Pancreas (tissue), 10 donors: Measurements from ENCODE around the gene TBC1D8. TPM values are rescaled to one million over a fixed set of nuclear protein-coding genes. Genes with fewer than 3 reads are reported as not detected.

ENCODE experiments used
- ATAC-seq, 4 donors: fragments of 200-7000 bp; cut with Tn5 transposase; one replicate each; pipeline versions ENCODE4 v1.8.0 to v1.9.1; 2020; ENCODE audit warnings: mild to moderate bottlenecking in 4 of 4, moderate library complexity in 4 of 4
- DNase-seq, 6 donors: peaks; one replicate each; pipeline ENCODE4 v3.0.0-alpha.2; 2020
- FAIRE-seq: peaks from 2 replicates; lab custom pipeline; 2012; peaks lifted over from hg19 to GRCh38; lab: Jason Lieb, UNC
- H3K27ac ChIP-seq, 4 donors: fragments of 200-600 bp; sonication (generic); 1 replicate in 3 of 4; 2 replicates in 1 of 4; pipeline versions ENCODE4 v1.5.0 to v1.8.0; 2020
- H3K27me3 ChIP-seq, 4 donors: fragments of 200-600 bp; one replicate each; pipeline ENCODE4 v1.8.0; 2021
- H3K36me3 ChIP-seq, 3 donors: fragments of 200-600 bp; sonication (generic) in 1 of 3; one replicate each; pipeline versions ENCODE4 v1.5.0 to v1.8.0; 2020 to 2021
- H3K4me1 ChIP-seq, 3 donors: fragments of 200-600 bp; one replicate each; pipeline ENCODE4 v1.8.0; 2021
- H3K4me3 ChIP-seq, 4 donors: fragments of 200-600 bp; sonication (generic) in 2 of 4; one replicate each; pipeline versions ENCODE4 v1.5.0 to v1.8.0; 2020 to 2021
- H3K9me3 ChIP-seq, 4 donors: fragments of 200-600 bp; one replicate each; pipeline ENCODE4 v1.8.0; 2021
- WGBS, 2 donors: extraction: QIAGEN DNeasy Blood & Tissue Kit; methylation state at CpG; one replicate each; pipeline ENCODE4 v1.1.7; 2013; 5-methylcytosine and 5-hydroxymethylcytosine counted together
- intact Hi-C, 3 donors: fragments of 100-400 bp; cut with DNase I; formaldehyde crosslinking; loops; one replicate each; pipeline versions ENCODE4 v1.11.1 to v1.14.2; 2022
- polyA plus RNA-seq, 2 donors: library from polyadenylated mRNA; stranded (reverse); fragments of 200-250 nt; gene quantifications; one replicate each; pipeline ENCODE4 v1.2.3, GENCODE V29; 2013
- total RNA-seq, 6 donors: library from RNA; stranded (reverse); fragmentation: NEBNext Ultra II Directional in 4 of 6; extraction: Animal tissue kit (Norgen Biotek cat#: 25700) in 4 of 6; gene quantifications; one replicate each; pipeline versions ENCODE4 v1.2.1 to v1.2.4, GENCODE V29; 2021 to 2023
- TF ChIP-seq, protein P1 (sequence below), 4 donors: fragments of 200-600 bp; sonication (generic) in 3 of 4; IDR thresholded peaks; one replicate each; pipeline versions ENCODE4 v1.5.0 to v1.8.0; 2021; ENCODE audit warnings: antibody characterized with exemption in 4 of 4
- donor health status: healthy with polysubstance abuse.
- donor health status: DM: no; HTN: no; CAD: no; lungs with moderate emphysema.
- donor health status: DM: no; HTN: no; CAD: no.
- donor health status: control.
- donor health status: control.
- donor health status: Bipolar disorder and iron deficiency.
- donor health status: DM: yes; HTN: yes; CAD: no.
- donor health status: DM: no; HTN: no; CAD: no.
- donor health status: DM: no; HTN: no; CAD: no.
- donor health status: DM: yes; HTN: yes; CAD: no.

The TBC1D8 gene
- total and polyA plus RNA-seq, 8 donors: 21.3 to 46.2 (median 35.0) TPM

DNA sequence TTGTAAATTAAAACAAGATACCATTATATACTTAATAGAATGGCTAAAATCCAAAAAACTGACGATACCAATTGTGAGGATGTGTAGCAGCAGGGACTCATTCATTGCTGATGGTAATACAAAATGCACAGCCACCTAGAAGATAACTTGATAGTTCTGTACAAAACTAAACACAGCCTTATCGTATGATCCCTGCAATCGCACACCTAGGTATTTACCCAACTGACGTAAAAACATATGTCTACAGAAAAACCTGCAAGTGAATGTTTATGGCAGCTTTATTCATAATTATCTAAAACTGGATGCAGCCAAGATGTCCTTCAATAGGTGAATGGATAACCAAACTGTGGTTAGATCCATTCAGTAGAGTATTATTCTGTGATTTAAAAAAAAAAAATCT lies 45.5 kb downstream of the TBC1D8 start:
- Histone ChIP-seq H3K4me1 (peaks cover 32 to 55% (median 48%) of the 10 kb centered on the region in 3 donors), H3K27ac (peak overlapping the region in 2 of 4 donors; percentile 24 to 35), H3K9me3 (no peaks in the 10 kb centered on the region), H3K36me3 (no peaks in the 10 kb centered on the region), H3K27me3 (no peaks in the 10 kb centered on the region), H3K4me3 (no peak overlapping the region)
- ATAC-seq (peak; percentile 11 to 25 (median 18)), FAIRE-seq (no peak), DNase-seq (no peak)
- intact Hi-C loops: no loop called here
- TF ChIP-seq, protein P1, sequence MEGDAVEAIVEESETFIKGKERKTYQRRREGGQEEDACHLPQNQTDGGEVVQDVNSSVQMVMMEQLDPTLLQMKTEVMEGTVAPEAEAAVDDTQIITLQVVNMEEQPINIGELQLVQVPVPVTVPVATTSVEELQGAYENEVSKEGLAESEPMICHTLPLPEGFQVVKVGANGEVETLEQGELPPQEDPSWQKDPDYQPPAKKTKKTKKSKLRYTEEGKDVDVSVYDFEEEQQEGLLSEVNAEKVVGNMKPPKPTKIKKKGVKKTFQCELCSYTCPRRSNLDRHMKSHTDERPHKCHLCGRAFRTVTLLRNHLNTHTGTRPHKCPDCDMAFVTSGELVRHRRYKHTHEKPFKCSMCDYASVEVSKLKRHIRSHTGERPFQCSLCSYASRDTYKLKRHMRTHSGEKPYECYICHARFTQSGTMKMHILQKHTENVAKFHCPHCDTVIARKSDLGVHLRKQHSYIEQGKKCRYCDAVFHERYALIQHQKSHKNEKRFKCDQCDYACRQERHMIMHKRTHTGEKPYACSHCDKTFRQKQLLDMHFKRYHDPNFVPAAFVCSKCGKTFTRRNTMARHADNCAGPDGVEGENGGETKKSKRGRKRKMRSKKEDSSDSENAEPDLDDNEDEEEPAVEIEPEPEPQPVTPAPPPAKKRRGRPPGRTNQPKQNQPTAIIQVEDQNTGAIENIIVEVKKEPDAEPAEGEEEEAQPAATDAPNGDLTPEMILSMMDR (IDR thresholded peaks at IDR 0.05): no peak
- WGBS, 2 donors: 11 to 21% methylated on average over 4 of the region's 4 CpGs

DNA sequence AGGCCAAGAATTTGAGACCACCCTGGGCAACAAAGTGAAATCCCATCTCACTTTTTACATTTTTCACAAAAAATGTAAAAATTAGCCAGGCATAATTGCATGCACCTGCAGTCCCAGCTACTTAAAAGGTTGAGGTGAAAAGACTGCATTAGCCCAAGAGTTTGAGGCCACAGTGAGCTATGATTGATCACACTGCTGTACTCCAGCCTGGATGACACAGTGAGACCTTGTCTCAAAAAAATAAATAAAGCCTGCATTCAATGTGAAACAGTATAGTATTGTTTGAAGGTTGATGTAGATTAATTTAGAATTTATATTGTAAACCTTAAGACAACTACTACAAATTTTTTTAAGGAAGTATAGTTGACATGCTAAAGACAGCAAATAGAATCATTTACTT lies 53.5 kb downstream of the TBC1D8 start:
- no peak for FAIRE-seq
- intact Hi-C loops: no loop called here
- no peak overlapping the region for H3K4me3 ChIP-seq
- peaks cover 6 to 12% (median 6%) of the 10 kb centered on the region in 3 donors for H3K4me1 ChIP-seq
- TF ChIP-seq, protein P1 (IDR thresholded peaks at IDR 0.05): no peak
- peak in 3 of 4 donors; percentile 25 to 68 (median 62) for ATAC-seq
- no peaks in the 10 kb centered on the region for H3K27me3 ChIP-seq
- H3K36me3 ChIP-seq: no peaks in the 10 kb centered on the region
- no peaks in the 10 kb centered on the region for H3K9me3 ChIP-seq
- no peak for DNase-seq
- peak overlapping the region in 1 of 4 donors; percentile 28 for H3K27ac ChIP-seq

DNA sequence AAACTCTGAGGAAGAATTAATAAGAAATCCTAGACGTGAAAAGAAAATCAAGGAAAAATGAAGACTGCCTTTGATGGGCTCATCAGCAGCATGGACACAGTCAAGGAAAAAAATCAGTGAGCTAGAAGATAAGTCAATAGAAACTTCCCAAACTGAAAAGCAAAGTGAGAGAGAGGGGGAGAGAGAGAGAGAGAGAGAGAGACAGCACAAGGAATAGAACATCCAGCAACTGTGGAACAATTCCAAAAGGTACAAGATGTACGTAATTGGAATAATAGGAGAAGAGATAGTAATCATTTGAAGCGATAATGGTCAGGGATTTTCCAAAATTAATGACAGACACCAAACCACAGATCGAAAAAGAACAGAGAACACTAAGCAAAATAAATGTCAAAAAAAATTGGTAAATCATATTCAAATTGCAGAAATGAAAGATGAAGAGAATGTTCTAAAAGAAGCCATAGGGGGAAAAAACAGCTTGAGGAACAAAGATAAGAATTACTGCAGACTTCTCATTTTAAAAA lies 54.5 kb downstream of the TBC1D8 start:
- Histone ChIP-seq H3K4me3 (no peak overlapping the region), H3K9me3 (no peaks in the 10 kb centered on the region), H3K27ac (no peak overlapping the region), H3K4me1 (peaks cover 6 to 12% (median 6%) of the 10 kb centered on the region in 3 donors), H3K36me3 (no peaks in the 10 kb centered on the region), H3K27me3 (no peaks in the 10 kb centered on the region)
- intact Hi-C loops: no loop called here
- WGBS, 2 donors: 65 to 71% methylated on average over 4 of the region's 4 CpGs
- DNase-seq (no peak), ATAC-seq (no peak), FAIRE-seq (no peak)
- TF ChIP-seq, protein P1 (IDR thresholded peaks at IDR 0.05): no peak

DNA sequence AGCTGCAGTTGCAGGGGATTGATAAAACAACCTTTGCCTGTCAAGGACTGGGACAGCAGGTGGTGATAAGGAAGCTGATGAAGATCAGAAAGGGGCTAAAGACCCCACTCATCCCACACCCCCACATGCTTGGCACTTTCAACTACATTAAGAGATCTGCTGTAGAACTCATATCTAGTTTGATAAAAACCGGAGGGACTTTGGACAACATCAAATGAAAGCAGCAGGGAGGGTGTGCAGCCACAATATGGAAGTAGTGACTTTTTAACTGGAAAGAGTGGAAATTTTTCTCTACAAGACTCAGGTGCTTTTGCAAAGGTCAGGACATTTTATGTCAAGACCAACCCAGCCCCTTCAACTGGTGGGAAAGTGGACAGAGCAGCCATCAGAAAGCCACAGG lies 56.8 kb downstream of the TBC1D8 start:
- Histone ChIP-seq H3K4me3 (no peak overlapping the region), H3K27ac (no peak overlapping the region), H3K9me3 (no peaks in the 10 kb centered on the region), H3K36me3 (no peaks in the 10 kb centered on the region), H3K27me3 (no peaks in the 10 kb centered on the region), H3K4me1 (peaks cover 6 to 12% (median 6%) of the 10 kb centered on the region in 3 donors)
- ATAC-seq: no peak
- no peak for FAIRE-seq
- TF ChIP-seq, protein P1 (IDR thresholded peaks at IDR 0.05): no peak
- WGBS, 2 donors: 16 to 31% methylated on average over 1 of the region's 1 CpG
- DNase-seq: no peak
- intact Hi-C loops: no loop called here

DNA sequence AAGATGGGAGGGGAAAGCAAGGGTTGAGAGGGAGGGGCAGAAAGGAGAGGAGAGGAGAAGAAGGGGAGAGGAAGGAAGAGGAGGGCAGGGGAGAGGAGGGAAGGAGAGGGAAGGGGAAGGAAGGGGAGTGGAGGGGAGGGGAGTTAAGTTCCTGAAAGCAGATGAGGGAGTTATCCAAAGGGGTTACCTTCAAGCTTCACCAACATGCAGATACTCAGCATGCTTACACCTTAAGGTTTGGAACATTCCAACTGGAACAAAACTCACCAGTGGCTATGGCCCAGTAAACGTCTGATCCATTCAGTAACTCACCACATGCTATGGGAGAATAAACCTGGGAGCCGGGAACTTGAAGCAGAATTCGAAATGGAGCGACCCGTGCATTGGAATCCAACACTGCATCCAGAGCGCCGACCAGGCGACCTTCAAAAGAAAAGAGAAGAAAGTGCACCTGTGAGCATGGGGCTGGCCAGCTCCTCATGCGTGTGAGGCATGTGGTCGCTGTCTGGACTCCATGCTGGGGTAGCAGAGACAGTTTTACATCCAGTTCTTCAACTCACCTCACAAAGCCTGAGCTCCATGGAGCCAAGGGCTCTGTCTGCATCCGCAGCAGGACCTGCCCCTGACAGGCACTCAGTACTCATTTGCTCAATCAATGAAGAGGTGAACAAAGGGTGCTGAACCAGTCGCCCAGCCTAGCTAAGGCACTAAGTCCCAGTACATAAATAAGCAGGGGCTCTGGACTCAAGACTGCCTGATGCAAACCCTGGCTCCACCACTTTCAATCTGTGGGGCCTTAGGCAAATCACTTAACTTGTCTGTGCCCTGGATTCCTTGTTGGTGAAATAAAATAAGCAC lies 61.0 kb downstream of the TBC1D8 start:
- FAIRE-seq: no peak
- H3K9me3 ChIP-seq: no peaks in the 10 kb centered on the region
- WGBS, 2 donors: 72 to 80% methylated on average over 12 of the region's 12 CpGs
- H3K27ac ChIP-seq: no peak overlapping the region
- ATAC-seq: no peak
- TF ChIP-seq, protein P1 (IDR thresholded peaks at IDR 0.05): no peak
- DNase-seq: no peak
- intact Hi-C loops: no loop called here
- H3K4me1 ChIP-seq: peaks cover 4 to 9% (median 6%) of the 10 kb centered on the region in 3 donors
- no peak overlapping the region for H3K4me3 ChIP-seq
- no peaks in the 10 kb centered on the region for H3K27me3 ChIP-seq
- no peaks in the 10 kb centered on the region for H3K36me3 ChIP-seq
